Activated CD8-positive, alpha-beta memory T cell treated with anti-CD3 and anti-CD28 coated beads, Interleukin-2, amount 10 ng/mL, durations not matched to agents 7 days and 5 days (primary cell): Measurements from ENCODE around the gene STAT3. TPM values are rescaled to one million over a fixed set of nuclear protein-coding genes. Genes with fewer than 3 reads are reported as not detected.
A peak's percentile ranks its signal among the peaks of the same experiment; 100 is the strongest.
"Not testable (repeated sequence)": the region's sequence is repeated elsewhere in the genome, so short reads cannot be mapped to it uniquely, and the experiment has no call there.

Source experiments
- ATAC-seq: fragments of 150-1000 bp; cut with Tn5 transposase; one replicate; pipeline ENCODE4 v1.10.0; 2021; ENCODE audit warnings: moderate library complexity
- CTCF ChIA-PET: fragments of 350-600 bp; sonication (Branson Sonifier 250); formaldehyde crosslinking; loops from one replicate; lab custom pipeline; 2021; ENCODE audit warnings: antibody characterized with exemption; lab: Charles Lee
- DNase-seq: peaks from one replicate; pipeline ENCODE4 v3.0.0-alpha.2; 2020
- H3K27ac Mint-ChIP-seq: one replicate; pipeline ENCODE4 v1.8.0; 2021; ENCODE audit warnings: mild to moderate bottlenecking, mixed read lengths
- H3K27me3 Mint-ChIP-seq: one replicate; pipeline ENCODE4 v1.8.0; 2021; ENCODE audit warnings: mixed read lengths
- H3K36me3 Mint-ChIP-seq: one replicate; pipeline ENCODE4 v1.8.0; 2021; ENCODE audit warnings: mild to moderate bottlenecking, mixed read lengths
- H3K4me1 Mint-ChIP-seq: one replicate; pipeline ENCODE4 v1.8.0; 2021; ENCODE audit warnings: mixed read lengths
- H3K4me3 Mint-ChIP-seq: one replicate; pipeline ENCODE4 v1.8.0; 2021; ENCODE audit warnings: mild to moderate bottlenecking, moderate library complexity, mixed read lengths
- H3K9me3 Mint-ChIP-seq: one replicate; pipeline ENCODE4 v1.8.0; 2022; ENCODE audit warnings: low read depth, mixed read lengths
- total RNA-seq, 2 experiments: library from RNA; stranded (reverse); gene quantifications; one replicate each; pipeline ENCODE4 v1.2.3, GENCODE V29; 2021

STAT3 gene
- total RNA-seq, 2 experiments from 2014 or later = 90.5 to 97.6 TPM

GRCh38 chr17:42271006-42271778, 117.0 kb downstream of the STAT3 start:
- H3K4me1 Mint-ChIP-seq = peaks cover 72% of the 10 kb centered on the region
- H3K27me3 Mint-ChIP-seq = no peaks in the 10 kb centered on the region
- DNase-seq (no peak), ATAC-seq (no peak)
- no peaks in the 10 kb centered on the region for H3K9me3 Mint-ChIP-seq
- CTCF ChIA-PET = interaction anchor here (0.8 to 2.8 kb wide), 4 partner anchors 17 to 49 kb away, joined by 4 to 11 read pairs (median 5); partner anchors contain the start of gene STAT5A
- peak overlapping the region; percentile 72 for H3K4me3 Mint-ChIP-seq
- H3K36me3 Mint-ChIP-seq = peaks cover 19% of the 10 kb centered on the region
- peak overlapping the region; percentile 91 for H3K27ac Mint-ChIP-seq

GRCh38 chr17:42270596-42270995, 117.6 kb downstream of the STAT3 start:
- no peak for ATAC-seq
- no peak for DNase-seq
- Mint-ChIP-seq H3K27ac (peak overlapping the region; percentile 91), H3K27me3 (no peaks in the 10 kb centered on the region), H3K36me3 (peaks cover 20% of the 10 kb centered on the region), H3K4me3 (no peak overlapping the region), H3K9me3 (no peaks in the 10 kb centered on the region), H3K4me1 (peaks cover 72% of the 10 kb centered on the region)
- CTCF ChIA-PET = interaction anchor here (0.8 to 2.8 kb wide), 4 partner anchors 12 to 48 kb away, joined by 3 to 11 read pairs (median 4); partner anchors contain the start of gene STAT5A

DNA sequence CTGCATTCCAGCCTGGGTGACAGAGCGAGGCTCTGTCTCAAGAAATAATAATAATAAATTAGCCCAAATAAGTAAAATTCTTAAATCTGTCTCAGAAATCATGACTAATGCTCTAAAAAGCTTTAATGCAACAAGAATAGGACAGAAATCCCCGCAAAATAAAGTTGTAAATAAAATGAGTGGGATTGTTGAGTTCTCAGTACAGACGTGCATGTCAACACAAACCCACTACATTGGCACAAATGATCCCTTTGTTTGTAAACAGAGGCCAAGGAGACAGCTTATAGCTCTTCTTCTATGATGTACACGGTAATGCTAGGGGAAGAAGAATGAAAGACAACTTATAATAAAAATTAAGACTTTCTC, 118.1 kb downstream of the STAT3 start:
- ATAC-seq = no peak
- DNase-seq = no peak
- no peak overlapping the region for H3K4me3 Mint-ChIP-seq
- no peaks in the 10 kb centered on the region for H3K27me3 Mint-ChIP-seq
- H3K4me1 Mint-ChIP-seq = peaks cover 72% of the 10 kb centered on the region
- H3K9me3 Mint-ChIP-seq = no peaks in the 10 kb centered on the region
- CTCF ChIA-PET = interaction anchor here (0.8 to 2.8 kb wide), 5 partner anchors 11 to 48 kb away, joined by 3 to 11 read pairs (median 4); partner anchors contain the start of gene STAT5A
- peak overlapping the region; percentile 71 for H3K27ac Mint-ChIP-seq
- peaks cover 19% of the 10 kb centered on the region for H3K36me3 Mint-ChIP-seq

GRCh38 chr17:42268236-42268635, 120.0 kb downstream of the STAT3 start:
- no peaks in the 10 kb centered on the region for H3K9me3 Mint-ChIP-seq
- H3K27me3 Mint-ChIP-seq = no peaks in the 10 kb centered on the region
- H3K4me3 Mint-ChIP-seq = no peak overlapping the region
- no peak for DNase-seq
- CTCF ChIA-PET = interaction anchor here (0.7 to 1.9 kb wide), 4 partner anchors 44 to 297 kb away, joined by 3 to 10 read pairs (median 5); no protein-coding TSS in a partner anchor
- peak overlapping the region; percentile 66 for H3K27ac Mint-ChIP-seq
- H3K36me3 Mint-ChIP-seq = peaks cover 16% of the 10 kb centered on the region
- H3K4me1 Mint-ChIP-seq = peaks cover 58% of the 10 kb centered on the region
- no peak for ATAC-seq

- peak; percentile 89 for ATAC-seq
- CTCF ChIA-PET = interaction anchor here (0.9 to 1.8 kb wide), 9 partner anchors 8 to 301 kb away, joined by 3 to 5 read pairs (median 4); partner anchors contain the start of gene CNP
- H3K36me3 Mint-ChIP-seq = peaks cover 16% of the 10 kb centered on the region
- peak overlapping the region; percentile 80 for H3K27ac Mint-ChIP-seq
- H3K4me3 Mint-ChIP-seq = no peak overlapping the region
- no peaks in the 10 kb centered on the region for H3K9me3 Mint-ChIP-seq
- DNase-seq = peak; percentile 78
- no peaks in the 10 kb centered on the region for H3K27me3 Mint-ChIP-seq
- H3K4me1 Mint-ChIP-seq = peaks cover 48% of the 10 kb centered on the region
Measured at GRCh38 chr17:42266918-42267766, 121.1 kb downstream of the STAT3 start.

DNA sequence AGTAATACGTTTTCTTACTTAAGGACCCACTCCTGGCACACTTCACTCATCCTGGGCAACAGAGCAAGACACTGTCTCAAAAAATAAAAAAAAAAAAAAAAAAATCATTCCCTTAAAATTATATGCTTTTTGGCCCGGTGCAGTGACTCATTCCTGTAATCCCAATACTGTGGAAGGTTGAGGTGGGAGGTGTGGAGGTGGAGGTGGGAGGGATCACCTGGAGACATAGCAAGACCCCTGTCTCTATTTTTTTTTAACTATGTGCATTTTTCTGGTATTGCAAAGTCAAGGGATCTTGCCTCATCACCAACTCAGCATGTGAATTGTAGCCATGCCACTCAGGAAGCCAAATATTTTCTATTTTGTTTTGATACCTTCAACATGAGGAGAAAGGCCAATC, 121.8 kb downstream of the STAT3 start:
- no peak for DNase-seq
- no peak overlapping the region for H3K4me3 Mint-ChIP-seq
- CTCF ChIA-PET = interaction anchor here (1.0 to 1.8 kb wide), 6 partner anchors 8 to 83 kb away, joined by 3 to 5 read pairs (median 4); no protein-coding TSS in a partner anchor
- no peaks in the 10 kb centered on the region for H3K27me3 Mint-ChIP-seq
- peaks cover 41% of the 10 kb centered on the region for H3K4me1 Mint-ChIP-seq
- peak overlapping the region; percentile 80 for H3K27ac Mint-ChIP-seq
- no peaks in the 10 kb centered on the region for H3K9me3 Mint-ChIP-seq
- H3K36me3 Mint-ChIP-seq = peaks cover 16% of the 10 kb centered on the region
- ATAC-seq = no peak

DNA sequence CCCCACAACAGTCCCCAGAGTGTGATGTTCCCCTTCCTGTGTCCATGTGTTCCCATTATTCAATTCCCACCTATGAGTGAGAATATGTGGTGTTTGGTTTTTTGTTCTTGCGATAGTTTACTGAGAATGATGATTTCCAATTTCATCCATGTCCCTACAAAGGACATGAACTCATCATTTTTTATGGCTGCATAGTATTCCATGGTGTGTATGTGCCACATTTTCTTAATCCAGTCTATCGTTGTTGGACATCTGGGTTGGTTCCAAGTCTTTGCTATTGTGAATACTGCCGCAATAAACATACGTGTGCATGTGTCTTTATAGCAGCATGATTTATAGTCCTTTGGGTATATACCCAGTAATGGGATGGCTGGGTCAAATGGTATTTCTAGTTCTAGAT, 123.9 kb downstream of the STAT3 start:
- H3K4me3 Mint-ChIP-seq, ATAC-seq, H3K27me3 Mint-ChIP-seq, H3K9me3 Mint-ChIP-seq, DNase-seq, H3K27ac Mint-ChIP-seq, CTCF ChIA-PET: not testable (repeated sequence)
- H3K36me3 Mint-ChIP-seq = peaks cover 14% of the 10 kb centered on the region
- peaks cover 24% of the 10 kb centered on the region for H3K4me1 Mint-ChIP-seq

Other genes with a start within 250 kb of the STAT3 start
- 10 to 100 TPM; 86.9 to 99.4 TPM for gene RAB5C, start 233.5 kb downstream of the STAT3 start, total RNA-seq
- under 1 TPM; 0.09 to 0.56 TPM for gene KCNH4, start 207.3 kb downstream of the STAT3 start, total RNA-seq
- not detected for gene HCRT, start 203.0 kb downstream of the STAT3 start, total RNA-seq
- 10 to 100 TPM; 17.0 to 18.0 TPM for gene GHDC, start 193.9 kb downstream of the STAT3 start, total RNA-seq
- gene STAT5B, start 112.1 kb downstream of the STAT3 start, total RNA-seq = 100 to 1,000 TPM; 112 to 116 TPM
- 100 to 1,000 TPM; 118 to 127 TPM for gene STAT5A, start 99.9 kb downstream of the STAT3 start, total RNA-seq
- gene CAVIN1, start 34.8 kb upstream of the STAT3 start, total RNA-seq = 1 to 10 TPM in 1 of 2 experiments, under 1 TPM in 1; 0.66 to 1.3 TPM
- 1 to 10 TPM; 4.6 to 6.0 TPM for gene ATP6V0A1, start 70.4 kb upstream of the STAT3 start, total RNA-seq
- gene NAGLU, start 147.8 kb upstream of the STAT3 start, total RNA-seq = 10 to 100 TPM; 18.2 to 19.4 TPM
- 1 to 10 TPM in 1 of 2 experiments, under 1 TPM in 1; 0.70 to 1.1 TPM for gene HSD17B1, start 164.5 kb upstream of the STAT3 start, total RNA-seq
- gene COASY, start 173.7 kb upstream of the STAT3 start, total RNA-seq = 100 to 1,000 TPM in 1 of 2 experiments, 10 to 100 TPM in 1; 95.9 to 108 TPM
- 10 to 100 TPM; 54.8 to 60.4 TPM for gene MLX, start 178.7 kb upstream of the STAT3 start, total RNA-seq
- gene PSMC3IP, start 189.3 kb upstream of the STAT3 start, total RNA-seq = 10 to 100 TPM; 24.4 to 25.5 TPM
- 10 to 100 TPM; 46.7 to 54.2 TPM for gene RETREG3, start 220.9 kb upstream of the STAT3 start, total RNA-seq
- 100 to 1,000 TPM in 1 of 2 experiments, 10 to 100 TPM in 1; 92.3 to 103 TPM for gene TUBG1, start 221.2 kb upstream of the STAT3 start, total RNA-seq